NCI-H526 (cell line): ENCODE measurements around the gene MRPL19.

Source experiments
- DNase-seq, 2 experiments: peaks; one replicate each; lab custom pipeline; 2025; lab: John Stamatoyannopoulos, UW

MRPL19 gene

DNA sequence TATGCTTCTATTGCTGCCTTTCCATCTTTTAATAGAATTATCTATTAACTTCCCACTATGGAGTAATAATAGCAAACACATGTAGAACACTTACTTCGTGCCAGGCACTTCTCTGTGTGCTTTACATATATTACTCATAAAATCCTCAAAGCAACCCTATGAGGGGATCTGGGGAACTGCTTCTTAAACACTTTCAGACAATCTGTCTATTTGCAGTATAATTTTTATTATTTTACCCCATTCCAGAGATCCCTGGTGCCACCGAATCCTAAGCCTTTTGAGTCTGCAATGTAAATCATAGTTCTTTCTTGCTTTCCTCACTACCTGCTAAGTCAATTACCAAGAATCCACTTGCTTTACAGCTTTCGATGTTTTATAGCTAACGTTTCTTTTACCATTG is 89.7 kb downstream of the MRPL19 start:
- DNase-seq = no peak

DNA sequence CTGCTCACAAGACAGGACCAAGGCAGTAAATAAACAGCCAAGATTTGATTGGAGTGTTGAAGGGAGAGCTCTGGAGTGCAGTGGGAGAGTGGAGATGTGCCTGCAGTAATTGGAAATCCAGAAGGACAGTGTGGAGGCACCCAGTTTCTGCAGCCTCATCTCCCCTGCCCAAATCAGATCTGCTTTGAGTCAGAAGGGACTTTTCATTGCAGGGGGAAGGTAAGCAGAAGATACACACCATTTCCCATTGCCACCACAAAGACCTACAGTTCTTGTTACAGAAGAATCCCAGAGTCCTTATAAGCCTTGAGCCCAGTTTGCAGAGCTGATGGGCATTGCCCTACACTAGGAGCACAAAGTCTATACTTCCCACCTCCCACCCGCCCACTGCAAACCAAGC is 91.4 kb downstream of the MRPL19 start:
- DNase-seq = no peak
